PC-9 (cell line): ENCODE results near the gene EPG5. TPM values are rescaled to one million over a fixed set of nuclear protein-coding genes. Genes with fewer than 3 reads are reported as not detected.

Source experiments
- BruUV-seq: library from RNA; stranded (reverse); fragments of 400-500 nt; replicated peaks from 2 replicates; lab custom pipeline; 2021; lab: Mats Ljungman, UMichigan
- CTCF ChIA-PET: fragments of 300-600 bp; sonication (Branson Sonifier 250); formaldehyde crosslinking; loops from one replicate; lab custom pipeline; 2022; ENCODE audit warnings: antibody characterized with exemption; lab: Charles Lee
- POLR2A ChIA-PET: fragments of 300-600 bp; sonication (Branson Sonifier 250); formaldehyde crosslinking; loops from one replicate; lab custom pipeline; 2022; ENCODE audit warnings: antibody characterized with exemption; ENCODE audit not compliant: unreplicated experiment; lab: Charles Lee
- DNase-seq, 2 experiments: peaks; one replicate each; pipeline versions ENCODE4 v3.0.0 to v3.0.0-alpha.2; 2015 to 2022; ENCODE audit warnings: mixed read lengths in 1 of 2
- H2AFZ ChIP-seq: fragments of 200-600 bp; sonication (generic); 2 replicates; pipeline ENCODE4 v1.8.1; 2017; ENCODE audit warnings: antibody characterized with exemption
- H3F3A ChIP-seq: fragments of 200-600 bp; sonication (generic); 2 replicates; pipeline ENCODE4 v1.8.1; 2017; ENCODE audit warnings: antibody characterized with exemption, mild to moderate bottlenecking, low read depth; ENCODE audit not compliant: insufficient read depth
- H3K27ac ChIP-seq: fragments of 200-600 bp; sonication (generic); 2 replicates; pipeline ENCODE4 v1.6.1; 2016; ENCODE audit warnings: mixed run types
- H3K27me3 ChIP-seq: fragments of 200-600 bp; sonication (generic); 2 replicates; pipeline ENCODE4 v1.6.1; 2016; ENCODE audit warnings: low read depth, mixed run types; ENCODE audit not compliant: insufficient read depth
- H3K36me3 ChIP-seq: fragments of 200-600 bp; sonication (generic); 2 replicates; pipeline ENCODE4 v1.6.1; 2016; ENCODE audit warnings: low read depth, mixed run types
- H3K4me1 ChIP-seq: fragments of 200-600 bp; sonication (generic); replicated peaks from 2 replicates; pipeline ENCODE4 v1.6.1; 2016; ENCODE audit warnings: mixed run types; ENCODE audit not compliant: insufficient read depth
- H3K4me2 ChIP-seq: fragments of 200-600 bp; sonication (generic); 2 replicates; pipeline ENCODE4 v1.6.1; 2017; ENCODE audit warnings: mixed run types
- H3K4me3 ChIP-seq: fragments of 200-600 bp; sonication (generic); 2 replicates; pipeline ENCODE4 v1.6.1; 2016; ENCODE audit warnings: mixed run types
- H3K79me2 ChIP-seq: fragments of 200-600 bp; sonication (generic); 2 replicates; pipeline ENCODE4 v1.6.1; 2017; ENCODE audit warnings: low read depth, mixed run types
- H3K9me2 ChIP-seq: fragments of 200-600 bp; sonication (generic); 2 replicates; pipeline ENCODE4 v1.8.1; 2017; ENCODE audit warnings: mild to moderate bottlenecking; ENCODE audit not compliant: insufficient read depth
- H3K9me3 ChIP-seq: fragments of 200-600 bp; sonication (generic); 2 replicates; pipeline ENCODE4 v1.8.1; 2016; ENCODE audit warnings: low read depth; ENCODE audit not compliant: insufficient read depth
- H4K20me1 ChIP-seq: fragments of 200-600 bp; sonication (generic); 2 replicates; pipeline ENCODE4 v1.8.1; 2017; ENCODE audit not compliant: insufficient read depth
- EZH2 ChIP-seq: fragments of 200-600 bp; sonication (generic); IDR thresholded peaks from 2 replicates; pipeline ENCODE4 v1.8.0; 2017; ENCODE audit warnings: antibody characterized with exemption, low read depth
- intact Hi-C: fragments of 100-400 bp; cut with micrococcal nuclease; formaldehyde crosslinking; loops from one replicate; pipeline ENCODE4 v1.10.0; 2022; ENCODE audit not compliant: unreplicated experiment
- total RNA-seq: library from RNA; stranded (reverse); gene quantifications from 2 replicates; pipeline ENCODE4 v1.2.3, GENCODE V29; 2021
- TF ChIP-seq, protein P1 (sequence below): fragments of 200-600 bp; sonication (generic); conservative IDR thresholded peaks from 2 replicates; pipeline ENCODE4 v1.6.1; 2017; ENCODE audit warnings: mixed run types, antibody characterized with exemption, mild to moderate bottlenecking, moderate library complexity

EPG5 gene
- total RNA-seq, 1 experiment from 2014 or later: 19.5 TPM

DNA sequence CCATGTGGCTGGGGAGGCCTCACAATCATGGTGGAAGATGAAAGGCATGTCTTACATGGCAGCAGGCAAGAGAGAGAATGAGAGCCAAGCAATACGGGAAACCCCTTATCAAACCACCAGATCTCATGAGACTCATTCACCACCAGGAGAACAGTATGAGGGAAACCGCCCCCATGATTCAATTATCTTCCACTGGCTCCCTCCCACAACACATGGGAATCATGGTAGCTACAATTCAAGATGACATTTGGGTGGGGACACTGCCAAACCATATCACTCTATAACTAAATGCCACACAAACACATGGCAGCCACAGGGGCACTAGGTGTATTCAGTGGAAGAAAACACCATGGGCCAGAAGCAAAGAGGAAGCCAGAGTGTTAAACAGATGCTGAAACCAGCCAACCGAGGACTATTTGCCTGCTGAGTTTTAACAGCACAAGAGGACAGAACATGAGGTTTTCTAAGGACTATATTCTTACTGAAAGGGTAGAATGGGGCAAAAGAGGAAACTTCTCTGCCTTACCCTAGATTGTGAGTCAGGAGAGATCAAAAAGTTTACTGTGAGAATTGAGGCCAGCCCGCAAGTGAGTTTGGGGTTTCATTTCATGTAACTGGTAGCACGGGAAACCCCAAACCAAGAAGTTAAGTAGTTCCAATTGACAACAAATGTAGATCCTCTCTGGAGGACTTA is 92.5 kb downstream of the EPG5 start:
- H3K4me2 ChIP-seq: no peak overlapping the region
- H3F3A ChIP-seq: peaks cover 18% of the 10 kb centered on the region
- H3K27ac ChIP-seq: no peak overlapping the region
- peaks cover 19% of the 10 kb centered on the region for H3K4me1 ChIP-seq
- TF ChIP-seq EZH2: no peak
- TF ChIP-seq, protein P1, sequence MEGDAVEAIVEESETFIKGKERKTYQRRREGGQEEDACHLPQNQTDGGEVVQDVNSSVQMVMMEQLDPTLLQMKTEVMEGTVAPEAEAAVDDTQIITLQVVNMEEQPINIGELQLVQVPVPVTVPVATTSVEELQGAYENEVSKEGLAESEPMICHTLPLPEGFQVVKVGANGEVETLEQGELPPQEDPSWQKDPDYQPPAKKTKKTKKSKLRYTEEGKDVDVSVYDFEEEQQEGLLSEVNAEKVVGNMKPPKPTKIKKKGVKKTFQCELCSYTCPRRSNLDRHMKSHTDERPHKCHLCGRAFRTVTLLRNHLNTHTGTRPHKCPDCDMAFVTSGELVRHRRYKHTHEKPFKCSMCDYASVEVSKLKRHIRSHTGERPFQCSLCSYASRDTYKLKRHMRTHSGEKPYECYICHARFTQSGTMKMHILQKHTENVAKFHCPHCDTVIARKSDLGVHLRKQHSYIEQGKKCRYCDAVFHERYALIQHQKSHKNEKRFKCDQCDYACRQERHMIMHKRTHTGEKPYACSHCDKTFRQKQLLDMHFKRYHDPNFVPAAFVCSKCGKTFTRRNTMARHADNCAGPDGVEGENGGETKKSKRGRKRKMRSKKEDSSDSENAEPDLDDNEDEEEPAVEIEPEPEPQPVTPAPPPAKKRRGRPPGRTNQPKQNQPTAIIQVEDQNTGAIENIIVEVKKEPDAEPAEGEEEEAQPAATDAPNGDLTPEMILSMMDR: no peak
- POLR2A ChIA-PET: no interaction called here
- no peak overlapping the region for H2AFZ ChIP-seq
- no peaks in the 10 kb centered on the region for H3K79me2 ChIP-seq
- H3K9me2 ChIP-seq: no peaks in the 10 kb centered on the region
- DNase-seq: no peak
- CTCF ChIA-PET: no interaction called here
- peaks cover 19% of the 10 kb centered on the region for H3K36me3 ChIP-seq
- no TSS peak for BruUV-seq
- H4K20me1 ChIP-seq: no peaks in the 10 kb centered on the region
- no peaks in the 10 kb centered on the region for H3K9me3 ChIP-seq
- intact Hi-C loops: no loop called here
- no peak overlapping the region for H3K4me3 ChIP-seq
- no peaks in the 10 kb centered on the region for H3K27me3 ChIP-seq

- no TSS peak for BruUV-seq
- intact Hi-C loops: no loop called here
- H3K36me3 ChIP-seq: peaks cover 24% of the 10 kb centered on the region
- H3F3A ChIP-seq: peaks cover 18% of the 10 kb centered on the region
- no peaks in the 10 kb centered on the region for H3K27me3 ChIP-seq
- H3K4me3 ChIP-seq: no peak overlapping the region
- no peaks in the 10 kb centered on the region for H3K9me2 ChIP-seq
- no peak for TF ChIP-seq EZH2
- TF ChIP-seq, protein P1: no peak
- ChIA-PET POLR2A (no interaction called here), CTCF (no interaction called here)
- no peaks in the 10 kb centered on the region for H4K20me1 ChIP-seq
- no peaks in the 10 kb centered on the region for H3K9me3 ChIP-seq
- H3K4me1 ChIP-seq: peaks cover 19% of the 10 kb centered on the region
- peak overlapping the region; percentile 54 for H3K27ac ChIP-seq
- DNase-seq: peak; percentile 5 to 84
- H2AFZ ChIP-seq: no peak overlapping the region
- no peaks in the 10 kb centered on the region for H3K79me2 ChIP-seq
- peak overlapping the region; percentile 12; the same call in 1 of the 2 replicates for H3K4me2 ChIP-seq
Measured at GRCh38 chr18:45871431-45872084, 95.6 kb downstream of the EPG5 start.

DNA sequence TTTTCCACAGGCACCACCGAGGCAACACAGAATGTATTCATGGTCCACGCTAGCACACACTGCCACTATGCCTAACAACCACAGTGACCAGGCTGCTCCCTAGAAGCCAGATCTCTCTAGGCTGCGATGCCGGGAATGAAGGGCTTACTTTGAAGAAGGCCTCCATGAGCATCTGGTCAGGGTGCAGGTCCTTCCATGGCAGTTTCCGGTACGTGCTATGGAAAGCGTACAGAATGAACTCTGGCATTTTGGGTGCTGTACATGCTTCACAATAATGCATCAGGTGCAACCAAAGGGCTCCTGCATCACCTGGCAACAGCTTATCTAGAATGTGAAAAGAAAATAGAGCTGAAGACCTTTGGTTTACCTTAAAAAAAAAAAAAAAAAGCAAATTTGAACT is 96.7 kb downstream of the EPG5 start:
- Histone ChIP-seq H3K4me1 (peaks cover 19% of the 10 kb centered on the region), H3K27ac (no peak overlapping the region), H4K20me1 (no peaks in the 10 kb centered on the region), H3K36me3 (peaks cover 31% of the 10 kb centered on the region), H3K4me3 (no peak overlapping the region), H3K9me3 (no peaks in the 10 kb centered on the region), H3K9me2 (no peaks in the 10 kb centered on the region), H3K79me2 (no peaks in the 10 kb centered on the region), H2AFZ (no peak overlapping the region), H3K27me3 (no peaks in the 10 kb centered on the region), H3K4me2 (no peak overlapping the region), H3F3A (peaks cover 18% of the 10 kb centered on the region)
- no peak for TF ChIP-seq EZH2
- intact Hi-C loops: no loop called here
- ChIA-PET CTCF (no interaction called here), POLR2A (no interaction called here)
- no TSS peak for BruUV-seq
- no peak for DNase-seq
